H1 (cell line): Measurements from ENCODE around the gene AOAH. TPM values are rescaled to one million over a fixed set of nuclear protein-coding genes. Genes with fewer than 3 reads are reported as not detected.
A peak's percentile ranks its signal among the peaks of the same experiment; 100 is the strongest.

ENCODE experiments used
- CTCF ChIA-PET: fragments of 300-600 bp; sonication (Branson Sonifier 250); formaldehyde crosslinking; loops from one replicate; lab custom pipeline; 2021; ENCODE audit not compliant: partially characterized antibody; lab: Charles Lee
- POLR2A ChIA-PET: fragments of 300-600 bp; sonication (Branson Sonifier 250); formaldehyde crosslinking; loops from one replicate; lab custom pipeline; 2021; ENCODE audit warnings: inconsistent platforms; ENCODE audit not compliant: partially characterized antibody; lab: Charles Lee
- DNase-seq, 2 experiments: peaks; one replicate each; pipeline versions ENCODE4 v3.0.0 to v3.0.0-alpha.2; 2010 to 2022; ENCODE audit warnings: low spot score in 2 of 2, low read depth in 1 of 2, mixed read lengths in 1 of 2
- FAIRE-seq: peaks from 2 replicates; lab custom pipeline; 2011; peaks lifted over from hg19 to GRCh38; lab: Jason Lieb, UNC
- H2AFZ ChIP-seq: 2 replicates; pipeline ENCODE4 v1.8.1; 2012; ENCODE audit warnings: low read length, inconsistent platforms
- H2AK5ac ChIP-seq: 2 replicates; pipeline ENCODE4 v1.6.1; 2013; ENCODE audit warnings: low read depth, low read length
- H2BK120ac ChIP-seq: replicated peaks from 2 replicates; pipeline ENCODE3; 2013; ENCODE audit warnings: low read depth, low read length, inconsistent platforms
- H2BK12ac ChIP-seq: 2 replicates; pipeline ENCODE4 v1.6.1; 2013; ENCODE audit warnings: low read depth, low read length
- H2BK15ac ChIP-seq: 2 replicates; pipeline ENCODE4 v1.6.1; 2013; ENCODE audit warnings: low read length
- H2BK20ac ChIP-seq: 2 replicates; pipeline ENCODE4 v1.6.1; 2013; ENCODE audit warnings: low read length
- H2BK5ac ChIP-seq: 2 replicates; pipeline ENCODE4 v1.6.1; 2013; ENCODE audit warnings: low read depth, low read length
- H3K14ac ChIP-seq: 2 replicates; pipeline ENCODE4 v1.6.1; 2013; ENCODE audit warnings: inconsistent platforms; ENCODE audit not compliant: insufficient read length
- H3K18ac ChIP-seq: 2 replicates; pipeline ENCODE4 v1.6.1; 2013; ENCODE audit warnings: low read length; ENCODE audit errors: extremely low read depth
- H3K23ac ChIP-seq: 2 replicates; pipeline ENCODE4 v1.6.1; 2013; ENCODE audit warnings: inconsistent platforms; ENCODE audit not compliant: insufficient read length
- H3K23me2 ChIP-seq: 2 replicates; pipeline ENCODE4 v1.6.1; 2013; ENCODE audit warnings: low read depth, low read length
- H3K27ac ChIP-seq: 2 replicates; pipeline ENCODE4 v1.6.1; 2011; ENCODE audit warnings: low read depth, low read length, inconsistent platforms
- H3K27me3 ChIP-seq, 4 experiments: replicated peaks in 1 of 4; 1 replicate in 1 of 4; 2 replicates in 3 of 4; pipeline versions ENCODE4 v1.6.1 to v1.8.1; 2011 to 2013; ENCODE audit warnings: low read length in 3 of 4, mild to moderate bottlenecking in 3 of 4, inconsistent platforms in 2 of 4, mixed read lengths in 2 of 4, moderate library complexity in 1 of 4; ENCODE audit not compliant: control insufficient read depth in 3 of 4, insufficient read depth in 3 of 4; ENCODE audit errors: extremely low read depth in 1 of 4
- H3K36me3 ChIP-seq, 4 experiments: 2 replicates each; pipeline versions ENCODE4 v1.6.1 to v1.8.1; 2011 to 2013; ENCODE audit warnings: mild to moderate bottlenecking in 4 of 4, low read length in 3 of 4, moderate library complexity in 2 of 4, control low read depth in 1 of 4, inconsistent platforms in 1 of 4; ENCODE audit not compliant: insufficient read depth in 4 of 4, control insufficient read depth in 2 of 4
- H3K4ac ChIP-seq: replicated peaks from 2 replicates; pipeline ENCODE3; 2013; ENCODE audit warnings: low read length, low read depth, mixed read lengths, inconsistent platforms; ENCODE audit not compliant: insufficient read length
- H3K4me1 ChIP-seq, 4 experiments: replicated peaks in 1 of 4; 1 replicate in 1 of 4; 2 replicates in 3 of 4; pipeline versions ENCODE4 v1.6.1 to v1.8.1; 2011 to 2013; ENCODE audit warnings: low read length in 3 of 4, inconsistent platforms in 2 of 4, mixed read lengths in 1 of 4; ENCODE audit not compliant: insufficient read depth in 4 of 4, control insufficient read depth in 3 of 4
- H3K4me2 ChIP-seq, 2 experiments: 2 replicates each; pipeline versions ENCODE4 v1.6.1 to v1.8.1; 2011 to 2013; ENCODE audit warnings: low read depth in 2 of 2, low read length in 2 of 2, control low read depth in 1 of 2, inconsistent platforms in 1 of 2, mild to moderate bottlenecking in 1 of 2; ENCODE audit not compliant: insufficient read depth in 1 of 2
- H3K4me3 ChIP-seq, 4 experiments: fragments of 200-600, 300-600 bp in 1 of 4; sonication (generic), shearing (Covaris generic), sonication (Bioruptor Twin) in 1 of 4; 2 replicates each; pipeline versions ENCODE4 v1.5.1 to v1.8.1; 2011 to 2016; ENCODE audit warnings: low read length in 4 of 4, low read depth in 3 of 4, control low read depth in 2 of 4, inconsistent platforms in 2 of 4, mild to moderate bottlenecking in 2 of 4, mixed read lengths in 1 of 4, moderate library complexity in 1 of 4; ENCODE audit not compliant: insufficient read depth in 2 of 4; ENCODE audit errors: extremely low read depth in 1 of 4
- H3K56ac ChIP-seq: replicated peaks from 2 replicates; pipeline ENCODE3; 2013; ENCODE audit warnings: low read depth, mild to moderate bottlenecking, mixed read lengths, low read length, inconsistent platforms; ENCODE audit not compliant: insufficient read length
- H3K79me1 ChIP-seq: 2 replicates; pipeline ENCODE4 v1.6.1; 2013; ENCODE audit warnings: low read depth, low read length, control low read depth
- H3K79me2 ChIP-seq, 2 experiments: 2 replicates each; pipeline versions ENCODE4 v1.6.1 to v1.8.1; 2012 to 2013; ENCODE audit warnings: low read length in 2 of 2, mild to moderate bottlenecking in 2 of 2, inconsistent platforms in 1 of 2; ENCODE audit not compliant: insufficient read depth in 2 of 2, control insufficient read depth in 1 of 2
- H3K9ac ChIP-seq, 4 experiments: replicated peaks in 1 of 4; 1 replicate in 1 of 4; 2 replicates in 3 of 4; pipeline versions ENCODE4 v1.6.1 to v1.8.1; 2011 to 2013; ENCODE audit warnings: low read depth in 3 of 4, low read length in 3 of 4, control low read depth in 2 of 4, mild to moderate bottlenecking in 2 of 4, moderate library complexity in 2 of 4, inconsistent platforms in 1 of 4; ENCODE audit errors: extremely low read depth in 1 of 4
- H3K9me3 ChIP-seq, 2 experiments: 2 replicates each; pipeline versions ENCODE4 v1.6.1 to v1.8.1; 2012 to 2013; ENCODE audit warnings: mild to moderate bottlenecking in 2 of 2, moderate library complexity in 2 of 2, control low read depth in 1 of 2, inconsistent platforms in 1 of 2, low read depth in 1 of 2, low read length in 1 of 2, mixed read lengths in 1 of 2; ENCODE audit not compliant: insufficient read depth in 2 of 2
- H4K20me1 ChIP-seq, 2 experiments: replicated peaks in 1 of 2; 2 replicates each; pipeline versions ENCODE3 to v1.8.1; 2011 to 2013; ENCODE audit warnings: inconsistent platforms in 2 of 2, low read length in 2 of 2, mild to moderate bottlenecking in 1 of 2; ENCODE audit not compliant: insufficient read depth in 2 of 2, control insufficient read depth in 1 of 2
- H4K5ac ChIP-seq: 2 replicates; pipeline ENCODE4 v1.6.1; 2013; ENCODE audit warnings: low read length, low read depth, mixed read lengths, inconsistent platforms; ENCODE audit not compliant: insufficient read length
- H4K8ac ChIP-seq: 2 replicates; pipeline ENCODE4 v1.8.0; 2013; ENCODE audit warnings: mild to moderate bottlenecking, moderate library complexity, low read length, inconsistent platforms; ENCODE audit not compliant: insufficient read depth; ENCODE audit errors: extremely low read depth
- H4K91ac ChIP-seq: replicated peaks from 2 replicates; pipeline ENCODE3; 2013; ENCODE audit warnings: low read length, mixed read lengths, inconsistent platforms; ENCODE audit not compliant: insufficient read length
- ASH2L ChIP-seq: fragments of 200-600, 300-600 bp; sonication (generic); IDR thresholded peaks from one replicate; pipeline ENCODE4 v1.7.1; 2017; ENCODE audit warnings: low read length
- BCL11A ChIP-seq, 2 experiments: IDR thresholded peaks; one replicate each; pipeline ENCODE4 v1.6.1; 2011; ENCODE audit warnings: low read depth in 2 of 2, low read length in 2 of 2, mild to moderate bottlenecking in 2 of 2
- CEBPB ChIP-seq: IDR thresholded peaks from 2 replicates; pipeline ENCODE4 v1.6.1; 2012; ENCODE audit warnings: low read depth, low read length
- CHD2 ChIP-seq: IDR thresholded peaks from 2 replicates; pipeline ENCODE4 v1.6.1; 2012; ENCODE audit warnings: low read length, improper control_type of control experiment
- GABPA ChIP-seq: IDR thresholded peaks from 2 replicates; pipeline ENCODE4 v1.6.1; 2011; ENCODE audit warnings: mild to moderate bottlenecking, low read length, moderate library complexity, borderline replicate concordance; ENCODE audit not compliant: insufficient read depth
- KDM5A ChIP-seq: fragments of 200-600 bp; IDR thresholded peaks from 2 replicates; pipeline ENCODE4 v1.7.1; 2012; ENCODE audit warnings: mild to moderate bottlenecking, low read length, inconsistent platforms, mixed read lengths
- MAFK ChIP-seq: IDR thresholded peaks from 2 replicates; pipeline ENCODE4 v1.6.1; 2012; ENCODE audit warnings: low read depth, mild to moderate bottlenecking, improper control_type of control experiment, low read length
- SRF ChIP-seq: IDR thresholded peaks from 2 replicates; pipeline ENCODE4 v1.6.1; 2011; ENCODE audit warnings: mild to moderate bottlenecking, low read depth, low read length, moderate library complexity
- TAF1 ChIP-seq: IDR thresholded peaks from 2 replicates; pipeline ENCODE4 v1.6.1; 2011; ENCODE audit warnings: mild to moderate bottlenecking, low read depth, low read length
- WGBS, 2 experiments: shearing (Covaris generic) in 1 of 2; methylation state at CpG; one replicate each; pipeline versions ENCODE4 v1.1.6 to v1.1.7; 2013 to 2015; ENCODE audit warnings: low lambda C conversion rate in 2 of 2, mixed read lengths in 2 of 2, inconsistent platforms in 1 of 2, low coverage in 1 of 2, missing lambda C conversion rate in 1 of 2; ENCODE audit not compliant: insufficient replicate concordance in 2 of 2, insufficient coverage in 1 of 2, insufficient read length in 1 of 2; ENCODE audit errors: extremely low coverage in 1 of 2, missing lambda C conversion rate in 1 of 2; 5-methylcytosine and 5-hydroxymethylcytosine counted together
- polyA plus RNA-seq, 7 experiments: library from polyadenylated mRNA; depleted of rRNA in 3 of 7; stranded (reverse) in 5 of 7; unstranded in 2 of 7; fragments of >200 nt in 5 of 7; fragments of 200-250 nt in 2 of 7; gene quantifications; 1 replicate in 5 of 7; 2 replicates in 1 of 7; 4 replicates in 1 of 7; pipeline versions ENCODE4 v1.2.1 to v1.2.3, GENCODE V29; 2011 to 2013; ENCODE audit warnings: missing spikeins in 2 of 7, mixed read lengths in 2 of 7
- total RNA-seq: library from RNA; stranded (reverse); fragmentation: NEBNext Ultra II Directional; extraction: Animal tissue kit (Norgen Biotek cat#: 25700); gene quantifications from 2 replicates; pipeline ENCODE4 v1.2.1, GENCODE V29; 2021
- TF ChIP-seq, protein P1 (sequence below): IDR thresholded peaks from 2 replicates; pipeline ENCODE4 v1.6.1; 2011; ENCODE audit warnings: low read length, improper control_type of control experiment

Gene AOAH
- total and polyA plus RNA-seq, 2 of the 8 experiments (the other 6 are each of a cell fraction or from before 2014, with no cell fraction given): 0.08 TPM; not detected in 1

DNA sequence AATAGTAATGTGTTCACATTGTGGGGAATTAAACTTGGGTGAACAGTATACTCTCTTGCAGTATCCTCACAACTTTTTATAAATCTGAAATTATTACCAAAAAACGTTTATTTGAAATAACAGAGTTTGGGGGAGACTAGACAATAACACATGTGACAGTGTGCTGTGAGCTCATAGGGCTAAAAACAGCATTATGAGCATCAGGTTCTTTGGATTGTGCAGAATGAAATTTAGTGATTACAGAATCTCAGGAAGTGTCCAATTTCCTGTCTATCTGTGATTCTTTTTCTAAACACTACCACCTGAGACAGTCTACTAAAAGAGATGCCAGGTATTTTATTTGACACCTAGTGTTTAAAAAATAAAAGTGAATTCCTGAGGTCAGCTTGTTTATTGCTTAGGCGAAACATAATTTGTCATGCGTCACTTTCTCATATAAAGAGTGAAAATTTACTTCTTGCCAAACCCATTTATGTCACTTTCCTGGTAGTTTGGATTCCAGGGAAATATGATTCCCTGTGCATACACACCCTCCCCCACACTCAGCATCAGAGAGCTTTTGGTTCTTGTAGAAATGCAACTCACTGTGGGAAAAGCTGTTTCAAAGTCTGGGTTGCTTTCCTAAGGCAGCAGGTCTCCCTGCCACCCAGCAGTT lies 71.2 kb downstream of the AOAH start:
- Histone ChIP-seq H3K4me3 (no peak overlapping the region; a peak in 1 of 8 replicates), H2AK5ac (no peak overlapping the region), H2BK12ac (peak overlapping the region; percentile 68; the same call in 1 of the 2 replicates), H2BK15ac (no peak overlapping the region), H3K56ac (no peak overlapping the region), H3K9me3 (no peaks in the 10 kb centered on the region), H4K91ac (peak overlapping the region; percentile 65), H4K20me1 (no peaks in the 10 kb centered on the region), H3K18ac (peak overlapping the region; percentile 65; the same call in 1 of the 2 replicates), H2BK120ac (no peak overlapping the region), H3K27me3 (no peaks in the 10 kb centered on the region), H3K79me2 (no peaks in the 10 kb centered on the region), H3K23me2 (no peaks in the 10 kb centered on the region), H3K79me1 (no peaks in the 10 kb centered on the region), H3K14ac (no peak overlapping the region), H3K4me2 (peak overlapping the region; percentile 52 to 71), H3K4me1 (peaks cover 3 to 23% (median 17%) of the 10 kb centered on the region in 4 experiments), H3K23ac (no peak overlapping the region), H3K27ac (no peak overlapping the region; the same call in 1 of the 2 replicates), H2BK20ac (peak overlapping the region; percentile 66; the same call in 1 of the 2 replicates), H3K36me3 (no peaks in the 10 kb centered on the region), H3K4ac (no peak overlapping the region), H3K9ac (no peak overlapping the region), H4K5ac (peak overlapping the region; percentile 22), H2AFZ (0 out of 2 replicates have a peak overlapping the region, but pooled peaks have one; percentile 43), H4K8ac (no peak overlapping the region), H2BK5ac (peak overlapping the region; percentile 60; the same call in 1 of the 2 replicates)
- no peak for DNase-seq
- no peak for FAIRE-seq
- ChIA-PET POLR2A (no interaction called here), CTCF (interaction anchor here (0.7 to 1.7 kb wide), 4 partner anchors 11 to 314 kb away, joined by 3 to 8 read pairs (median 4); no protein-coding TSS in a partner anchor)
- 75% methylated on average over 3 of the region's 3 CpGs; no CpG with 5 or more reads in 1 of the 2 experiments for WGBS, 2 experiments
- TF ChIP-seq CHD2 (no peak), SRF (no peak), MAFK (no peak), GABPA (no peak), KDM5A (no peak), BCL11A (IDR thresholded peaks at IDR 0.05; ENCODE audit: low read depth in 2 of 2, low read length in 2 of 2) (no peak), CEBPB (no peak), TAF1 (no peak), ASH2L (no peak)
- TF ChIP-seq, protein P1, sequence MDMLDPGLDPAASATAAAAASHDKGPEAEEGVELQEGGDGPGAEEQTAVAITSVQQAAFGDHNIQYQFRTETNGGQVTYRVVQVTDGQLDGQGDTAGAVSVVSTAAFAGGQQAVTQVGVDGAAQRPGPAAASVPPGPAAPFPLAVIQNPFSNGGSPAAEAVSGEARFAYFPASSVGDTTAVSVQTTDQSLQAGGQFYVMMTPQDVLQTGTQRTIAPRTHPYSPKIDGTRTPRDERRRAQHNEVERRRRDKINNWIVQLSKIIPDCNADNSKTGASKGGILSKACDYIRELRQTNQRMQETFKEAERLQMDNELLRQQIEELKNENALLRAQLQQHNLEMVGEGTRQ: no peak
